H1 (cell line): ENCODE measurements around the gene MMP17. TPM values are rescaled to one million over a fixed set of nuclear protein-coding genes. Genes with fewer than 3 reads are reported as not detected.

Experiments used
- CTCF ChIA-PET: fragments of 300-600 bp; sonication (Branson Sonifier 250); formaldehyde crosslinking; loops from one replicate; lab custom pipeline; 2021; ENCODE audit not compliant: partially characterized antibody; lab: Charles Lee
- POLR2A ChIA-PET: fragments of 300-600 bp; sonication (Branson Sonifier 250); formaldehyde crosslinking; loops from one replicate; lab custom pipeline; 2021; ENCODE audit warnings: inconsistent platforms; ENCODE audit not compliant: partially characterized antibody; lab: Charles Lee
- DNase-seq, 2 experiments: peaks; one replicate each; pipeline versions ENCODE4 v3.0.0 to v3.0.0-alpha.2; 2010 to 2022; ENCODE audit warnings: low spot score in 2 of 2, low read depth in 1 of 2, mixed read lengths in 1 of 2
- FAIRE-seq: peaks from 2 replicates; lab custom pipeline; 2011; peaks lifted over from hg19 to GRCh38; lab: Jason Lieb, UNC
- H2AFZ ChIP-seq: 2 replicates; pipeline ENCODE4 v1.8.1; 2012; ENCODE audit warnings: low read length, inconsistent platforms
- H2AK5ac ChIP-seq: 2 replicates; pipeline ENCODE4 v1.6.1; 2013; ENCODE audit warnings: low read depth, low read length
- H2BK120ac ChIP-seq: replicated peaks from 2 replicates; pipeline ENCODE3; 2013; ENCODE audit warnings: low read depth, low read length, inconsistent platforms
- H2BK12ac ChIP-seq: 2 replicates; pipeline ENCODE4 v1.6.1; 2013; ENCODE audit warnings: low read depth, low read length
- H2BK15ac ChIP-seq: 2 replicates; pipeline ENCODE4 v1.6.1; 2013; ENCODE audit warnings: low read length
- H2BK20ac ChIP-seq: 2 replicates; pipeline ENCODE4 v1.6.1; 2013; ENCODE audit warnings: low read length
- H2BK5ac ChIP-seq: 2 replicates; pipeline ENCODE4 v1.6.1; 2013; ENCODE audit warnings: low read depth, low read length
- H3K14ac ChIP-seq: 2 replicates; pipeline ENCODE4 v1.6.1; 2013; ENCODE audit warnings: inconsistent platforms; ENCODE audit not compliant: insufficient read length
- H3K18ac ChIP-seq: 2 replicates; pipeline ENCODE4 v1.6.1; 2013; ENCODE audit warnings: low read length; ENCODE audit errors: extremely low read depth
- H3K23ac ChIP-seq: 2 replicates; pipeline ENCODE4 v1.6.1; 2013; ENCODE audit warnings: inconsistent platforms; ENCODE audit not compliant: insufficient read length
- H3K23me2 ChIP-seq: 2 replicates; pipeline ENCODE4 v1.6.1; 2013; ENCODE audit warnings: low read depth, low read length
- H3K27ac ChIP-seq: 2 replicates; pipeline ENCODE4 v1.6.1; 2011; ENCODE audit warnings: low read depth, low read length, inconsistent platforms
- H3K27me3 ChIP-seq, 4 experiments: replicated peaks in 1 of 4; 1 replicate in 1 of 4; 2 replicates in 3 of 4; pipeline versions ENCODE4 v1.6.1 to v1.8.1; 2011 to 2013; ENCODE audit warnings: low read length in 3 of 4, mild to moderate bottlenecking in 3 of 4, inconsistent platforms in 2 of 4, mixed read lengths in 2 of 4, moderate library complexity in 1 of 4; ENCODE audit not compliant: control insufficient read depth in 3 of 4, insufficient read depth in 3 of 4; ENCODE audit errors: extremely low read depth in 1 of 4
- H3K36me3 ChIP-seq, 4 experiments: 2 replicates each; pipeline versions ENCODE4 v1.6.1 to v1.8.1; 2011 to 2013; ENCODE audit warnings: mild to moderate bottlenecking in 4 of 4, low read length in 3 of 4, moderate library complexity in 2 of 4, control low read depth in 1 of 4, inconsistent platforms in 1 of 4; ENCODE audit not compliant: insufficient read depth in 4 of 4, control insufficient read depth in 2 of 4
- H3K4ac ChIP-seq: replicated peaks from 2 replicates; pipeline ENCODE3; 2013; ENCODE audit warnings: low read length, low read depth, mixed read lengths, inconsistent platforms; ENCODE audit not compliant: insufficient read length
- H3K4me1 ChIP-seq, 4 experiments: replicated peaks in 1 of 4; 1 replicate in 1 of 4; 2 replicates in 3 of 4; pipeline versions ENCODE4 v1.6.1 to v1.8.1; 2011 to 2013; ENCODE audit warnings: low read length in 3 of 4, inconsistent platforms in 2 of 4, mixed read lengths in 1 of 4; ENCODE audit not compliant: insufficient read depth in 4 of 4, control insufficient read depth in 3 of 4
- H3K4me2 ChIP-seq, 2 experiments: 2 replicates each; pipeline versions ENCODE4 v1.6.1 to v1.8.1; 2011 to 2013; ENCODE audit warnings: low read depth in 2 of 2, low read length in 2 of 2, control low read depth in 1 of 2, inconsistent platforms in 1 of 2, mild to moderate bottlenecking in 1 of 2; ENCODE audit not compliant: insufficient read depth in 1 of 2
- H3K4me3 ChIP-seq, 4 experiments: fragments of 200-600, 300-600 bp in 1 of 4; sonication (generic), shearing (Covaris generic), sonication (Bioruptor Twin) in 1 of 4; 2 replicates each; pipeline versions ENCODE4 v1.5.1 to v1.8.1; 2011 to 2016; ENCODE audit warnings: low read length in 4 of 4, low read depth in 3 of 4, control low read depth in 2 of 4, inconsistent platforms in 2 of 4, mild to moderate bottlenecking in 2 of 4, mixed read lengths in 1 of 4, moderate library complexity in 1 of 4; ENCODE audit not compliant: insufficient read depth in 2 of 4; ENCODE audit errors: extremely low read depth in 1 of 4
- H3K56ac ChIP-seq: replicated peaks from 2 replicates; pipeline ENCODE3; 2013; ENCODE audit warnings: low read depth, mild to moderate bottlenecking, mixed read lengths, low read length, inconsistent platforms; ENCODE audit not compliant: insufficient read length
- H3K79me1 ChIP-seq: 2 replicates; pipeline ENCODE4 v1.6.1; 2013; ENCODE audit warnings: low read depth, low read length, control low read depth
- H3K79me2 ChIP-seq, 2 experiments: 2 replicates each; pipeline versions ENCODE4 v1.6.1 to v1.8.1; 2012 to 2013; ENCODE audit warnings: low read length in 2 of 2, mild to moderate bottlenecking in 2 of 2, inconsistent platforms in 1 of 2; ENCODE audit not compliant: insufficient read depth in 2 of 2, control insufficient read depth in 1 of 2
- H3K9ac ChIP-seq, 4 experiments: replicated peaks in 1 of 4; 1 replicate in 1 of 4; 2 replicates in 3 of 4; pipeline versions ENCODE4 v1.6.1 to v1.8.1; 2011 to 2013; ENCODE audit warnings: low read depth in 3 of 4, low read length in 3 of 4, control low read depth in 2 of 4, mild to moderate bottlenecking in 2 of 4, moderate library complexity in 2 of 4, inconsistent platforms in 1 of 4; ENCODE audit errors: extremely low read depth in 1 of 4
- H3K9me3 ChIP-seq, 2 experiments: 2 replicates each; pipeline versions ENCODE4 v1.6.1 to v1.8.1; 2012 to 2013; ENCODE audit warnings: mild to moderate bottlenecking in 2 of 2, moderate library complexity in 2 of 2, control low read depth in 1 of 2, inconsistent platforms in 1 of 2, low read depth in 1 of 2, low read length in 1 of 2, mixed read lengths in 1 of 2; ENCODE audit not compliant: insufficient read depth in 2 of 2
- H4K20me1 ChIP-seq, 2 experiments: replicated peaks in 1 of 2; 2 replicates each; pipeline versions ENCODE3 to v1.8.1; 2011 to 2013; ENCODE audit warnings: inconsistent platforms in 2 of 2, low read length in 2 of 2, mild to moderate bottlenecking in 1 of 2; ENCODE audit not compliant: insufficient read depth in 2 of 2, control insufficient read depth in 1 of 2
- H4K5ac ChIP-seq: 2 replicates; pipeline ENCODE4 v1.6.1; 2013; ENCODE audit warnings: low read length, low read depth, mixed read lengths, inconsistent platforms; ENCODE audit not compliant: insufficient read length
- H4K8ac ChIP-seq: 2 replicates; pipeline ENCODE4 v1.8.0; 2013; ENCODE audit warnings: mild to moderate bottlenecking, moderate library complexity, low read length, inconsistent platforms; ENCODE audit not compliant: insufficient read depth; ENCODE audit errors: extremely low read depth
- H4K91ac ChIP-seq: replicated peaks from 2 replicates; pipeline ENCODE3; 2013; ENCODE audit warnings: low read length, mixed read lengths, inconsistent platforms; ENCODE audit not compliant: insufficient read length
- WGBS, 2 experiments: shearing (Covaris generic) in 1 of 2; methylation state at CpG; one replicate each; pipeline versions ENCODE4 v1.1.6 to v1.1.7; 2013 to 2015; ENCODE audit warnings: low lambda C conversion rate in 2 of 2, mixed read lengths in 2 of 2, inconsistent platforms in 1 of 2, low coverage in 1 of 2, missing lambda C conversion rate in 1 of 2; ENCODE audit not compliant: insufficient replicate concordance in 2 of 2, insufficient coverage in 1 of 2, insufficient read length in 1 of 2; ENCODE audit errors: extremely low coverage in 1 of 2, missing lambda C conversion rate in 1 of 2; 5-methylcytosine and 5-hydroxymethylcytosine counted together
- polyA plus RNA-seq, 7 experiments: library from polyadenylated mRNA; depleted of rRNA in 3 of 7; stranded (reverse) in 5 of 7; unstranded in 2 of 7; fragments of >200 nt in 5 of 7; fragments of 200-250 nt in 2 of 7; gene quantifications; 1 replicate in 5 of 7; 2 replicates in 1 of 7; 4 replicates in 1 of 7; pipeline versions ENCODE4 v1.2.1 to v1.2.3, GENCODE V29; 2011 to 2013; ENCODE audit warnings: missing spikeins in 2 of 7, mixed read lengths in 2 of 7
- total RNA-seq: library from RNA; stranded (reverse); fragmentation: NEBNext Ultra II Directional; extraction: Animal tissue kit (Norgen Biotek cat#: 25700); gene quantifications from 2 replicates; pipeline ENCODE4 v1.2.1, GENCODE V29; 2021

The MMP17 gene
- total and polyA plus RNA-seq, 2 of the 8 experiments (the other 6 are each of a cell fraction or from before 2014, with no cell fraction given): 41.3 to 53.8 TPM

DNA sequence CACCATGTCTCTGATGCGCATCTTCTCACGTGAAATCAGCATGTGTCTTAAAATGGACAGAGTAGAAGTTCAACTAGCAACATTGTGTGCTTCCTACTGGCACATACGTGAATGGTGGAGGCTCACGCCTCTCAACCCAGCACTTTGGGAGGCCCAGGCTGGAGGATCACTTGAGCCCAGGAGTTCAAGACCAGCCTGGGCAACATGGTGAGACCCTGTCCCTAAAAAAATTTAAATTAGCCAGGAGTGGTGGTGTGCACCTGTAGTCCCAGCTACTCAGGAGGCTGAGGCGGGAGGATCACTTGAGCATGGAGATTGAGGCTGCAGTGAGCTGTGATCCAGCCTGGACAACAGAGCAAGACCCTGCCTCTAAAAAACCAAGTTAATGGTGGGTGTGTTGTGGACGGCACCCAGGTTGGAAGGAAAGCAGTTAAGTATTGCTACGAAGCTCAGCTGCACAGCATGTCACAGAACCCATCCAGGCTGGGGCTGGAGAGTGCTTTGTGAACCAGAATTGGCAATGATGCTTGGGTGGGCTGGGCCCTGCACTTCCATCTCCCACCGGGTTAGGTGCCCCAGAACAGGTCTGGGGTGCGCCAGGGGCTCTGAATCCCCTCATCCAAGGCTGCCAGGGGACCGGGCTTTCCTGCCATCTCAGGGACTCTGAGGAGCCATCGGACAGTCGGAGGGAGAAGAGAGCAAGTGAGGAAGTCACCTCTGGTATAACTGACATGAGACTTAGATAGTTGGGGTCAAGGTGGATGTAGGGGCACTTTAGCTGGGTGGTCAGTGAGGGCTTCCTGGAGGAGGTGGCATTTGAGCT is 33.3 kb downstream of the MMP17 start:
- ChIA-PET CTCF (interaction anchor here (0.6 to 1.7 kb wide), 3 partner anchors 8 to 22 kb away, joined by 3 to 4 read pairs (median 3); no protein-coding TSS in a partner anchor), POLR2A (interaction anchor here (1.1 to 2.0 kb wide), 5 partner anchors 11 to 37 kb away, joined by 3 to 6 read pairs (median 4); no protein-coding TSS in a partner anchor)
- Histone ChIP-seq H3K18ac (peak overlapping the region; percentile 26), H3K4ac (peak overlapping the region; percentile 97), H4K91ac (peak overlapping the region; percentile 97), H3K9ac (no peak overlapping the region), H3K4me1 (peaks cover 0 to 19% (median 15%) of the 10 kb centered on the region in 4 experiments; a peak in 6 of 7 replicates), H4K8ac (no peak overlapping the region), H2AK5ac (peak overlapping the region; percentile 60), H3K27me3 (no peaks in the 10 kb centered on the region; a peak in 1 of 7 replicates), H4K20me1 (no peaks in the 10 kb centered on the region), H3K27ac (peak overlapping the region; percentile 63; the same call in 1 of the 2 replicates), H2BK20ac (peak overlapping the region; percentile 27), H2BK5ac (peak overlapping the region; percentile 89), H3K14ac (no peak overlapping the region), H3K9me3 (no peaks in the 10 kb centered on the region), H4K5ac (peak overlapping the region; percentile 75), H3K79me1 (no peaks in the 10 kb centered on the region), H2AFZ (no peak overlapping the region), H3K36me3 (no peaks in the 10 kb centered on the region), H2BK120ac (peak overlapping the region; percentile 14), H3K79me2 (no peaks in the 10 kb centered on the region), H3K23ac (no peak overlapping the region), H3K23me2 (no peaks in the 10 kb centered on the region), H3K4me3 (peak overlapping the region in 1 of 4 experiments; percentile 23; a peak in 1 of 8 replicates), H2BK15ac (peak overlapping the region; percentile 25; the same call in 1 of the 2 replicates), H3K4me2 (peak overlapping the region in 1 of 2 experiments; percentile 50; a peak in 2 of 4 replicates), H3K56ac (no peak overlapping the region), H2BK12ac (peak overlapping the region; percentile 93)
- no peak for DNase-seq
- WGBS, 2 experiments: 94% methylated on average over 12 of the region's 12 CpGs; no CpG with 5 or more reads in 1 of the 2 experiments
- no peak for FAIRE-seq
